Tibial artery (tissue), 4 donors: ENCODE results near the gene RAB11FIP4.
A peak's percentile ranks its signal among the peaks of the same experiment; 100 is the strongest.

Source experiments
- DNase-seq, 2 donors: peaks; one replicate each; pipeline ENCODE4 v3.0.0-alpha.2; 2019
- H3K27ac ChIP-seq, 2 donors: fragments of 200-600 bp; sonication (generic) in 1 of 2; 1 replicate in 1 of 2; 2 replicates in 1 of 2; pipeline ENCODE4 v1.5.1; 2018 to 2019; ENCODE audit warnings: mild to moderate bottlenecking in 1 of 2
- H3K27me3 ChIP-seq, 2 donors: fragments of 200-600 bp; sonication (generic) in 1 of 2; one replicate each; pipeline versions ENCODE4 v1.5.1 to v1.6.0; 2016 to 2019
- H3K36me3 ChIP-seq, 3 donors: fragments of 200-600 bp; sonication (generic) in 2 of 3; one replicate each; pipeline ENCODE4 v1.5.1; 2016 to 2019; ENCODE audit warnings: mild to moderate bottlenecking in 2 of 3
- H3K4me1 ChIP-seq, 4 donors: fragments of 200-600 bp; sonication (generic) in 2 of 4; 1 replicate in 3 of 4; 2 replicates in 1 of 4; pipeline ENCODE4 v1.5.1; 2016 to 2019
- H3K4me3 ChIP-seq, 2 donors: fragments of 200-600 bp; sonication (generic) in 1 of 2; 1 replicate in 1 of 2; 2 replicates in 1 of 2; pipeline ENCODE4 v1.5.1; 2018 to 2019; ENCODE audit warnings: mild to moderate bottlenecking in 2 of 2
- H3K9me3 ChIP-seq, 3 donors: fragments of 200-600 bp; sonication (generic) in 1 of 3; one replicate each; pipeline ENCODE4 v1.5.1; 2016 to 2019
- intact Hi-C: fragments of 100-400 bp; cut with DNase I; formaldehyde crosslinking; loops from one replicate; pipeline ENCODE4 v1.15.0; 2023; ENCODE audit warnings: low total_unique reads
- TF ChIP-seq, protein P1 (sequence below), 2 experiments: fragments of 200-600 bp in 1 of 2; fragments of 450-650 bp in 1 of 2; IDR thresholded peaks; one replicate each; pipeline ENCODE4 v1.5.1; 2017 to 2019; ENCODE audit warnings: antibody characterized with exemption in 2 of 2, mild to moderate bottlenecking in 1 of 2, moderate library complexity in 1 of 2

Gene RAB11FIP4

DNA sequence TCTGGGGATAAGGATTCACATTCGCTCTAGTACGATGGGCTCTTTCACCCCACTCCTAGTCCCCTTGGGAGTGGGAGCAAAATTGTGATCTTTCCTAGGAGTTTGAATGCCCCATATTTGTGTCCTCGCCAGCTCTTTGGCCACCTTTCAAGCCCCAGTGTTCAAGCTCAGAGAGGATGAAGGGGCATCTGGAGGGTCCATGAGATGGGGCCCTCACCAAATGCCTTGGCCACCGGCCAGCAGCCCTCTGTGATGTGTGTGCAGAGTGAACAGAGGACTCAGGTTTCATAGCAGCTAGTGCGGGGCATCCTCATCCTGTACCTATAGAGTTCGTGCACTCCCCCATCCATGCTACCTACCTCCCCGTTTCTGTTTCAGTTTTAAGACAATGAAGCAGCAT lies 140.6 kb downstream of the RAB11FIP4 start:
- no peaks in the 10 kb centered on the region for H3K27me3 ChIP-seq
- TF ChIP-seq, protein P1, sequence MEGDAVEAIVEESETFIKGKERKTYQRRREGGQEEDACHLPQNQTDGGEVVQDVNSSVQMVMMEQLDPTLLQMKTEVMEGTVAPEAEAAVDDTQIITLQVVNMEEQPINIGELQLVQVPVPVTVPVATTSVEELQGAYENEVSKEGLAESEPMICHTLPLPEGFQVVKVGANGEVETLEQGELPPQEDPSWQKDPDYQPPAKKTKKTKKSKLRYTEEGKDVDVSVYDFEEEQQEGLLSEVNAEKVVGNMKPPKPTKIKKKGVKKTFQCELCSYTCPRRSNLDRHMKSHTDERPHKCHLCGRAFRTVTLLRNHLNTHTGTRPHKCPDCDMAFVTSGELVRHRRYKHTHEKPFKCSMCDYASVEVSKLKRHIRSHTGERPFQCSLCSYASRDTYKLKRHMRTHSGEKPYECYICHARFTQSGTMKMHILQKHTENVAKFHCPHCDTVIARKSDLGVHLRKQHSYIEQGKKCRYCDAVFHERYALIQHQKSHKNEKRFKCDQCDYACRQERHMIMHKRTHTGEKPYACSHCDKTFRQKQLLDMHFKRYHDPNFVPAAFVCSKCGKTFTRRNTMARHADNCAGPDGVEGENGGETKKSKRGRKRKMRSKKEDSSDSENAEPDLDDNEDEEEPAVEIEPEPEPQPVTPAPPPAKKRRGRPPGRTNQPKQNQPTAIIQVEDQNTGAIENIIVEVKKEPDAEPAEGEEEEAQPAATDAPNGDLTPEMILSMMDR (IDR thresholded peaks at IDR 0.05): no peak
- no peaks in the 10 kb centered on the region for H3K9me3 ChIP-seq
- peaks cover 0 to 18% (median 0%) of the 10 kb centered on the region in 3 donors for H3K36me3 ChIP-seq
- H3K4me3 ChIP-seq: no peak overlapping the region
- intact Hi-C loops: no loop called here
- no peak overlapping the region for H3K27ac ChIP-seq
- no peak for DNase-seq
- H3K4me1 ChIP-seq: peaks cover 0 to 23% (median under 1%) of the 10 kb centered on the region in 4 donors

DNA sequence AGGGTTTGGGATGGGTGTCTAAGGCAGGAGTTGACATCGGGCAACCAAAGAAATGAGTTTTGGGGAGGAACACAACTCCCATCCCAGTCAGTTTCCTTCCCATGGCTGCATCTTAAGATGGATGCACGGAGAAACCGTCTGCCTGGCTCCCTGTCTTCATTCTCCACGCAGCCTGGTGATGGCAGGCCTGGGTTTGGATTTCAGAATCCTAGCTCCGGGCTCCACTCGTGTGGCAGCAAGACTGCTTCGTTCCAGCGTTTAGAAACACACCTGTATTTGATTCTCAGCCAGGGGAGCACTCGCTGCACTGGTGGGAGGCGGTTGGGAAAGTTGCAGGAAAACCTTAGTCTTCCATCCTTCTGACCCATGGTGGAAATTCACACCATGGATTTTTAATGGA lies 141.1 kb downstream of the RAB11FIP4 start:
- no peak for DNase-seq
- H3K4me1 ChIP-seq: peaks cover 0 to 22% (median 3%) of the 10 kb centered on the region in 4 donors
- H3K27me3 ChIP-seq: no peaks in the 10 kb centered on the region
- TF ChIP-seq, protein P1 (IDR thresholded peaks at IDR 0.05): no peak
- H3K9me3 ChIP-seq: no peaks in the 10 kb centered on the region
- intact Hi-C loops: no loop called here
- peaks cover 0 to 18% (median 0%) of the 10 kb centered on the region in 3 donors for H3K36me3 ChIP-seq
- H3K4me3 ChIP-seq: no peak overlapping the region
- H3K27ac ChIP-seq: no peak overlapping the region

DNA sequence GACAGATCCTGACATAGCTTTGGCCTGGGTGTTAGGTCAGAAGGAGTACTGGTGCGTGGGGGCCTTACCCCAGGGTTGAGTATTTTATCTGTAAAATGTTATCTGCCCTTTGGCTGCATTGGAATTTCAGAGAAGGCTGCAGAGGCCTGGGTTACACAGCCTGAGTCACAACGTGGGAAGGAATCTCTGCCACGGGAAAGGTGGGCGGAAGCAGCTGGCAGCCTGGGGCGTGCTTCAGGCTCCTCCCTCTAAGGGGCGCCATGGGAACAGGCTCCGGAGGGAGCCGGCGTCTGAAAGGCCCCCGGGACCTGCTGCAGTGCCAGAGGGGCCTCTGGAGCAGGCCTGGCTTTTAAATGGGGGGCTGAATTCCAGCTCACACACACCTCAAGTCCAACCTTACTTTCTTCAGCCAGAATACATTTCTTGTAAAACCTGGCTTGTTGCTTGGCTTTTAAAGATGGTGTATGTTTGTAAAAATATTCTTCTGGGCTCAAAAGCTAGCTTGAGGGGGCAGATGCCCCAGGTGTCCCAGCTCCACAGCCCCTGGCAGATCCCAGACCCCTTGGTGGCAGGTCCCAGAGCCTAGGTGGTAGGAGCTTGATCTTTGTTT lies 142.2 kb downstream of the RAB11FIP4 start:
- H3K27me3 ChIP-seq: no peaks in the 10 kb centered on the region
- H3K36me3 ChIP-seq: peaks cover 0 to 18% (median 0%) of the 10 kb centered on the region in 3 donors
- DNase-seq: no peak
- no peak overlapping the region for H3K4me3 ChIP-seq
- intact Hi-C loops: no loop called here
- no peak overlapping the region for H3K27ac ChIP-seq
- peaks cover 0 to 25% (median 14%) of the 10 kb centered on the region in 4 donors for H3K4me1 ChIP-seq
- TF ChIP-seq, protein P1 (IDR thresholded peaks at IDR 0.05): peak in 1 of 2 experiments; percentile 37
- no peaks in the 10 kb centered on the region for H3K9me3 ChIP-seq

DNA sequence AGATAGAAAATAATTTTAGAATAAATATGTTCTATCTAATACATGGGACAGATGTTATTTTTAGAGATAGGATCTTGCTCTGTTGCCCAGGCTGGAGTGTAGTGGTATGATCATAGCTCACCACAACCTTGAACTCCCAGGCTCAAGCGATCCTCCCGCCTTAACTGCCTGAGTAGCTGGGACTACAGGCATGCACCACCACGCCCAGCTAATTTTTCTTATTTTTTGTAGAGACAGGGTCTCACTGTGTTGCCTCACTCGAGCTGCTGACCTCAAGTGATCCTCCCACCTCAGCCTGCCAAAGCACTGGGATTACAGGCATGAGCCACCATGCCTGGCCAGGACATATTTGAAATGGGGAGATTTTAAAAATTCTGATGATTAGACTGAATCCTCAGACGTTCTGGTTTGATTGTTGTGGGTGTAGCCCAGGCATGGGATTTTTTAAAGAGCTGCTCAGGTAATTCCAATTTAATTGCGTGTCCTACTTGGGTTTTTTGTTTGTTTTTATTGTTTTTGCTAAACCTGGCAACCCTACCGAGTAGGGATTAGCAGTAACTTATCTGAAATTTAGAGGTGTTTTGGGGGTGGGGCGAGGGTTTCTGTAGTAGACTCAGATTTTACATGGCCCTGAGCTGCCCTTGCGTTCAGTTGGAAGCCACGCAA lies 142.9 kb downstream of the RAB11FIP4 start:
- H3K36me3 ChIP-seq: peaks cover 0 to 18% (median 0%) of the 10 kb centered on the region in 3 donors
- DNase-seq: no peak
- no peaks in the 10 kb centered on the region for H3K9me3 ChIP-seq
- H3K27me3 ChIP-seq: no peaks in the 10 kb centered on the region
- peaks cover 0 to 25% (median 14%) of the 10 kb centered on the region in 4 donors for H3K4me1 ChIP-seq
- TF ChIP-seq, protein P1 (IDR thresholded peaks at IDR 0.05): no peak
- no peak overlapping the region for H3K4me3 ChIP-seq
- intact Hi-C loops: no loop called here
- H3K27ac ChIP-seq: no peak overlapping the region

DNA sequence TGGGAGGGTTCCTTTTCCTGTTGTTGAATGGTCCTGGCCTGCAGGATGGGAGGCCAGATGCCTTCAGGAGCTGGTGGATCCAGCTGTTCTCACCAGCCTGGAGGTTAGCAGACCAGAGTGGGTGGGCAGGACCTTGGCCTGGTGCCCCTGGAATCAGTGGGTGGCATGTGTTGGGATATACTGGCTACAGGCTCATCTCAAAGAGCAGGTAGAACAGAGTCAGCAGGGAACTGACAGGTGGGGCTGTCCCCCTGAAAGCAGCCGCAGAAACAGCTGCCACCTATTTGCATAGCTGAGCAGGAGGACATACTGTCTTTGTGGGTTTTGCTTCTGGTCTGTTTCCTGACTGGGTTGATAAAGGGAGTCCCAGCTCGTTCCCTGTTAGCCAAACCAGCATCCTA lies 144.1 kb downstream of the RAB11FIP4 start:
- TF ChIP-seq, protein P1 (IDR thresholded peaks at IDR 0.05): no peak
- no peak for DNase-seq
- intact Hi-C loops: no loop called here
- Histone ChIP-seq H3K4me1 (peaks cover 0 to 25% (median 14%) of the 10 kb centered on the region in 4 donors), H3K4me3 (no peak overlapping the region), H3K36me3 (peaks cover 0 to 12% (median 0%) of the 10 kb centered on the region in 3 donors), H3K9me3 (no peaks in the 10 kb centered on the region), H3K27ac (no peak overlapping the region), H3K27me3 (no peaks in the 10 kb centered on the region)
